ENCODE measurements around the gene MARCHF4.

Gene MARCHF4

GRCh38 chr2:216348756-216349308 is 23.5 kb downstream of the MARCHF4 start:
- ATAC-seq, result peak; percentile 86

GRCh38 chr2:216346781-216347180 is 25.5 kb downstream of the MARCHF4 start:
- peak; percentile 55 to 60 for ATAC-seq

GRCh38 chr2:216345846-216346245 is 26.4 kb downstream of the MARCHF4 start:
- no peak for ATAC-seq

DNA sequence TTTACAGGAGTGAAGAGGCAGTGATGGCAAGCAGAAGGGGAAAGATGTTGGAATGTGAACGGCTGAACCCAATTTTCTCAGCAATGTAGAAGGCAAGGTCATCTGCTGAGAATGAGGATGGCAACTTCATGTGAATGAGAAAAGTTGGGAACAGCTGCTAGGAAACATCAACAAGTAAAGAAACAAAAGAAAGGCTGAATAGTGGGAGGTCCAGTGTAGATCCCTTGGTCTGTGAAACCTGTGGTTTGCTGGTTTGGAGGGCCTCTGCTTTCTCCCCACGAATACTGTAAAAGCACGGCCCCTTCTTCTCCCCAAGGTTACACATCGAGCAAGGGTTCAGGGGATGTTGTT is 27.4 kb downstream of the MARCHF4 start:
- no peak for ATAC-seq

DNA sequence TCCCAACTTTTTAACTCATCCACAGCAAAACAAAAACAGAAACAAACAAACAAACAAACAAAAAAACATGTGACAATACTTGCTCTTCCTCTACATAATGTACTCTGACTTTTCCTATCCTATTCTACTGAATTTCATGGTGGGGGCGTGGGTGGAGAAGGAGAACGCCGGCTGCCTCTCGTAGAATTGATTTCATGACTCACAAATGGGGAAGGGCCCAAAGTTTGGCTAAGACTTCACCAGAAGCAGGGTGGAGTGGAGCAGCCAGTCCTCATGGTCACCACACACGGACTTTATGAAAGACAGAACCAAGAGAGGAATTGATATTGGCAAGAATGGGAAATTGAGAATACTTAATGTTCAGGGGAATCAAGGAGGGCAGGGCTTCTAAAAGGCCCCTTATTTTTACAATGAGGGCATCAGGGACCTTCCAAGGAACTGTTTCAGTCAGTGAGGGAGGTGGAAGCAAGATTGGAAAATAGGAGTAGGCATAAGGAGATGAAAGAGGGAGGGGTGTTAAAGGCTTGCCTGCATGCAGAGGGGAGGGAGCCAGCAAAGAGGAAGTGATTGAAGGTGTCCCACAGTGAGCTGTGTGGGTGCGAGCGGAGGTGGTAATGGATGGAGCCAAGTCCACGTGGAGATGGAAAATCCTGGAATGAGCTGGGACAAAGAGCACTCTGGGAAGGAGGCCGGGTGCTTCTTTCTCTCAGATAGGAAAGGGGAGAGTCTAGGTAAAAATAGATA is 27.9 kb downstream of the MARCHF4 start:
- no peak for ATAC-seq

DNA sequence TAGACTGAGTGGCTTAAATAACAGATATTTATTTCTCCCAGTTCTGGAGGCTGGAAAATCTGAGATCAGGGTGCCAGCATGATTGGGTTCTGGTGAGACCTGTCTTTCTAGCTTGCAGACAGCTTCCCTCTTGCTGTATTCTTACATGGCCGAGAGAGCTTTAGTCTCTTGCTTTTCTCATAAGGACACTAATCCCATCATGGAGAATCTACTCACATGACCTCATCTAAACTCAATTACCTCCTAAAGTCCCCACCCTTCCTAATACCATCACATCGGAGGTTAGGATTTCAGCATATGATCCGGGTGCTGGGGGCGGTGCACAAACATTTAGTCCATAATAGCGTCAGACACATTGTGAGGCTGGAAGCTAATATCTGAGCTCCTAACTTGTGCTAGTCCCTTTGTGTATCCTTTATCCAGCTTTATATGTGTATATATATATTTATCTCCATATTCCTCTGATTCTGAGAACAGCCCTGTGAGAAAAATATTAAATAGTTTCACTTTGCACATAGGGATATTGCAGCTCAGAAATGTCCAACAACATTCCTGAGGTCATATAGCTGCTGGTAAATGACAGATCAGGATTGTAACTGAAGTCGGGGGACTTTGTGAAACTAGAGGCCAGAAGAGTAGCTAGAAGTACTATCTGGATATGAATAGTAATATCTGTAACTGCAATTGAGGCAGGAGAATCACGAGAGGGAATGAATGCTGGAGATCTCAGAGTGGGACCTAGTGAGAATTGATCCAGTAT is 28.9 kb downstream of the MARCHF4 start:
- no peak for ATAC-seq

GRCh38 chr2:216341121-216341520 is 31.2 kb downstream of the MARCHF4 start:
- ATAC-seq, result peak in 1 of 2 donors; percentile 45

DNA sequence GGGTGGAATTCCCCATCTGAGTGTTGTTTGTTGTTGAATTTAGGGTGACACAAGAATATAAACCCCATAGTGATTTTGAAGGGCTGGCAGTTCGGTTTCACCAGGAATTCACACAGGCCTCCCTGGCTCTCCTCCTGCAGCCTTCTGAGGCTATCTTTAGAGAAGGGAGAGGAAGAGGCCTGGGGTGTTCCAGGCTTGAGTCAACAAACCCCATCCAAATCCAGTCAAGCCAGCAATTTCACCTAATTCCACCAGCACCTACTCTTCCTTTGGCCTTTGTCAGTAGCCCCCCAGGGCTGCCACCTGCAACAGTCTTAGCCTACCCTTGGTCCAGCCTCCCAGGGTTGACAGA is 32.0 kb downstream of the MARCHF4 start:
- no peak for ATAC-seq

GRCh38 chr2:216339456-216340279 is 32.6 kb downstream of the MARCHF4 start:
- ATAC-seq, result no peak

- no peak for ATAC-seq
Observed at GRCh38 chr2:216335252-216335651, 37.0 kb downstream of the MARCHF4 start.

DNA sequence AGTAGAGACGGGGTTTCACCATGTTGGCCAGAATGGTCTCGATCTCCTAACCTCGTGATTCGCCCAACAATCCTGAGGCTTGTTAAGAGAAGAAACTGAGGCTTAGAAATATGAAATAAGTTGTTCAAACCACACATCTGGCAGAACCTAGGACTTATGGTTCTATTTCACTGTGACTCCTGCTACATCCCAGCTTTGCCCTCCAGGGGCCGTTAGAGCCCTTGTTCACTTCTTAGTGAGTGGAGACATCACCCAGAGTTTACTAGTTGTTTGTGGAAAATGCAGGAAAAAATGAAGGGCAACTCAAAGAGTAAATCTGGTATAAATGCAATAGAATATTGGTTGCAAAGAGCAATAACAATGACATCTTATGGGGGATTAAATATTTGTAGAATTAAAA is 43.9 kb downstream of the MARCHF4 start:
- no peak for ATAC-seq

DNA sequence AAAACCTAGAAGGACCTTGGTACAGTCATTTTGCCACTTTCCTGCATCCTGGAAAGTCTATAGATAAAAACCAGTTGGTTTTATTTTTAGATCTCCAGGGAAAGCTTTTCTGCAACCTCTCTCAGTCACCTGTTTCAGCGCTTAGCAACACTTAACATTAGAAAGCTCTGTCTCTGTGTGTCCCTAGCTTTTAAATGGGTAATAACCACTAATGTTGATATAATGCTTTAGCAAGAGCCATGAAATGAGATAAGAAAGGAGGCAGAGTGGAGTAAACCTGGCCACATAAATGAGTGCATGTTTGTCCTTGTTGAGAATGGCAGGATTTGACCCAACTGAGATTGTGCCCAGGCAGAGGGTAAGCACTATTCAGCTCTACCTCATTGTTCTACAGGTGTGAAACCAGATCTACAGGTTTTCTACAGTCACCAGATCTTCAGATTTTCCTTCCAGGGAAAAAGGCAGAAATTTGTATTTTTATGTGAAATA is 44.8 kb downstream of the MARCHF4 start:
- no peak for ATAC-seq

All from activated CD4-positive, CD25-positive, alpha-beta regulatory T cell treated with anti-CD3 and anti-CD28 coated beads, Interleukin-2, amount 50 U/mL, for 24 hours (primary cell).